H54 (cell line): ENCODE results near the gene GABBR1.
A peak's percentile ranks its signal among the peaks of the same experiment; 100 is the strongest.

ENCODE experiments used
- DNase-seq: peaks from one replicate; pipeline ENCODE4 v3.0.0; 2011; ENCODE audit warnings: low spot score, mixed read lengths; ENCODE audit not compliant: insufficient read length
- FAIRE-seq: peaks from 3 replicates; lab custom pipeline; 2011; peaks lifted over from hg19 to GRCh38; lab: Jason Lieb, UNC
- POLR2A ChIP-seq: IDR thresholded peaks from 2 replicates; pipeline ENCODE4 v1.6.1; 2011; ENCODE audit warnings: low read depth, mild to moderate bottlenecking, low read length

The GABBR1 gene

GRCh38 chr6:29559524-29560287 lies 73.3 kb downstream of the GABBR1 start, which contains the start of gene UBD:
Gene UBD (minus strand): TSS chr6:29559732. CDS start chr6:29559701, 31 bp downstream.
- no peak for TF ChIP-seq POLR2A
- FAIRE-seq = no peak
- no peak for DNase-seq

DNA sequence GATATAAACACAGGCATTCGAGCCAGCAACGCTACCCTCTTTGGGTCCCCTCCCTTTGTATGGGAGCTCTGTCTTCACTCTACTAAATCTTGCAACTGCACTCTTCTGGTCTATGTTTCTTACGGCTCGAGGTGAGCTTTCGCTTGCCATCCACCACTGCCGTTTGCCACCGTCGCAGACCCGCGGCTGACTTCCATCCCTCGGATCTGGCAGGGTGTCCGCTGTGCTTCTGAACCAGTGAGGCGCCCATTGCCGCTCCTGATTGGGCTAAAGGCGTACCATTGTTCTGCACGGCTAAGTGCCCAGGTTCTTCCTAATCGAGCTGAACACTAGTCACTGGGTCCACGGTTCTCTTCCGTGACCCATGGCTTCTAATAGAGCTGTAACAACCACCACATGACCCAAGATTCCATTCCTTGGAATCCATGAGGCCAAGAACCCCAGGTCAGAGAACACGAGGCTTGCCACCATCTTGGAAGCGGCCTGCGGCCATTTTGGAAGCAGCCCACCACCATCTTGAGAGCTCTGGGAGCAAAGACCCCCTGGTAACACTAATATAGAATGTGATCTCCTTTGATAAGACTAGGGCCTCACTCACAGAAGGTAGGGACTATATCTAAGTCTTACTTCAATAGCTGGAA lies 74.4 kb downstream of the GABBR1 start:
- DNase-seq (no peak), FAIRE-seq (no peak)
- TF ChIP-seq POLR2A = no peak

- DNase-seq (no peak), FAIRE-seq (no peak)
- no peak for TF ChIP-seq POLR2A
These were observed 75.7 kb downstream of the GABBR1 start for GRCh38 chr6:29557320-29557719.

DNA sequence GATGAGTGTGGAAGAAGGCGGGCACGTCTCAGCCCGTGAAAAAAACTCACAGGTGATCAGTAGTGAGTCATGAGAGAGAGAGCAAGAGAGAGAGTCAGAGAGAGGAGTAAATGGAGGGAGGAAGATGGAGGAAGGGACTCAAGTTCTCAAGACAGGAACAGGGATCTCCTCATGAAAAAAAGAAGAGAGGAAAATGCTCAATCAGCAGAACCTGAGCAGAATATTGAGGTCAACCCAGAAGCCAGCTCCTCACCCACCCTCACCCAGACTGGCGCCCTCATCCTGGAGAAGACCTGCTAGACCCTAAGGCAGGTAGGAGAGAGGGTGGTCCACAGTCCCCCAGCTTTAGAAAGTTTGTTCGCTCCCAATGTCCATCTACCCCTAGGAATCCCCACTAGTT lies 78.2 kb downstream of the GABBR1 start:
- FAIRE-seq (no peak), DNase-seq (no peak)
- no peak for TF ChIP-seq POLR2A

DNA sequence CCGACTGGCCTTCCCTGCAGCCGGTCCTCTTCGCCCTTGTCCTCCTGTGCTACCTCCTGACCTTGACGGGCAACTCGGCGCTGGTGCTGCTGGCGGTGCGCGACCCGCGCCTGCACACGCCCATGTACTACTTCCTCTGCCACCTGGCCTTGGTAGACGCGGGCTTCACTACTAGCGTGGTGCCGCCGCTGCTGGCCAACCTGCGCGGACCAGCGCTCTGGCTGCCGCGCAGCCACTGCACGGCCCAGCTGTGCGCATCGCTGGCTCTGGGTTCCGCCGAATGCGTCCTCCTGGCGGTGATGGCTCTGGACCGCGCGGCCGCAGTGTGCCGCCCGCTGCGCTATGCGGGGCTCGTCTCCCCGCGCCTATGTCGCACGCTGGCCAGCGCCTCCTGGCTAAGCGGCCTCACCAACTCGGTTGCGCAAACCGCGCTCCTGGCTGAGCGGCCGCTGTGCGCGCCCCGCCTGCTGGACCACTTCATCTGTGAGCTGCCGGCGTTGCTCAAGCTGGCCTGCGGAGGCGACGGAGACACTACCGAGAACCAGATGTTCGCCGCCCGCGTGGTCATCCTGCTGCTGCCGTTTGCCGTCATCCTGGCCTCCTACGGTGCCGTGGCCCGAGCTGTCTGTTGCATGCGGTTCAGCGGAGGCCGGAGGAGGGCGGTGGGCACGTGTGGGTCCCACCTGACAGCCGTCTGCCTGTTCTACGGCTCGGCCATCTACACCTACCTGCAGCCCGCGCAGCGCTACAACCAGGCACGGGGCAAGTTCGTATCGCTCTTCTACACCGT lies 79.5 kb downstream of the GABBR1 start:
- no peak for FAIRE-seq
- TF ChIP-seq POLR2A = no peak
- no peak for DNase-seq

GRCh38 chr6:29552512-29553051 lies 80.4 kb downstream of the GABBR1 start:
- TF ChIP-seq POLR2A = no peak
- DNase-seq (peak; percentile 27), FAIRE-seq (peak; percentile 55)

DNA sequence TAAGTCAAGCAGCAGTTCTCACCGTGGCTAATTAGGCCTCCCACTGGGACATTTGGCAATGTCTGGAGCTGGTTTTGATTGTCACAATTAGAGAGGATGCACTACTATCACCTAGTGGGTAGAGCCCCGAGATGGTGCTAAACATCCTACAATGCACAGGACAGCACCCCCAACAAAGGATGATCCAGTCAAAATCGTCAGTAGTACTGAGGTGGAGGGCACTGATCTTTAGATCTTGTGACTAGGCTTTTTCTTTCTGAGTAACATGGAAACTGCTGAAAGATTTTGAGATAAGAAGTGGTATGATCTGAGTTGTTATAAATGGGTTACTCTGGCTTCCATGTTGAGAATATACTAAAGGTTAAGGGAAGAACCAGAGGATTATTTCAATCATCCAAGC lies 85.4 kb downstream of the GABBR1 start:
- no peak for TF ChIP-seq POLR2A
- FAIRE-seq (no peak), DNase-seq (no peak)

GRCh38 chr6:29537714-29538403 lies 95.1 kb downstream of the GABBR1 start:
- no peak for TF ChIP-seq POLR2A
- FAIRE-seq (no peak), DNase-seq (no peak)

DNA sequence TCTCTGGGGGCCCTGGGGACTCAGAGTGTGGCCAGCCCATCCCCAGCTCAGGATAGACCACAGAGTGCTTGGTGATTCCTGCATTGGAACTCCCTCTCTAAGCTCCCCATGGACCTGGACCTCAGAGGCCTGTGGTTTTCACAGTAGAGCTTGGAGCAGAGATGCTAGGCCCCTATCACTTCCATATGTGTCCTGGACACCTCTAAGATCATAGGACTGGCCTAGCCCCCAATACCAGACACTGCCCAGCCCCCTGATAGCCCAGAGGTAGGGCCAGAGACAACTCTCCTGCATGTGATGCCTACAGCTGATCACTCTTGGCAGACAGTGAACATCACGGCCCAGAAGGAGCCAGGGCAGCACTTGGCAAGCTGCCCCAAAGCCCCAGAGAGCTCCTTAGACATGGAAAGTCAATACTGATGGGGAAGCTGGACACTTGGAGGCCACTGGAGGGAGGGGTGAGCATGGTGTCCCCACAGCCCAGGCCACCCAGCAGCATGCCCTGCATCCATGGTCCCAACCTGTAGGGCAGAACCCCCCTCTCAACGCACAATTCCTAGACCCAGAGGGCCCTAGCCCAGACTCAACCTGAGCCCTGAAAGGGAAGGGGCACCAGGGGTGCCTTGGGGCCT lies 100.5 kb downstream of the GABBR1 start:
- no peak for FAIRE-seq
- no peak for TF ChIP-seq POLR2A
- no peak for DNase-seq

DNA sequence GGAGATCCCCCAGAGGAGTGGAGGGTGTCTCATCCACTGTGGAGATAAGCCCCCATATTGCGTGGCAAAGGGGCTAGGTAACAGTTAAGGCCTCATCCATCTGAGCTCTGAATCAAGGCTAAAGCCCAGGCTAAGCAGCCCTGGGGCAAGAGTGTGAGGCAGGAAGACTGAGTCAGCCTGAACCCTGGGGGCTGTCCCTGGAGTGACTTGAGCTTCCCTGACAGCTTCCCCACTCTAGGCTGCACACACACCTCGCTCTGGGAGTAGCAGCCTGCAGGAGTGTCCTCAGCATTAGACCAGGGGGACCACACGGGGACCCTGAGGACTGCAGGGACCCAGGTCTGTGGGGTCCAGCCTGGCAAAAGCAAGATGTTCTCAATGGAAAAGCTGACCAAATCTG lies 101.3 kb downstream of the GABBR1 start:
- TF ChIP-seq POLR2A = no peak

GRCh38 chr6:29530671-29531310 lies 102.2 kb downstream of the GABBR1 start:
- no peak for TF ChIP-seq POLR2A
- DNase-seq (no peak), FAIRE-seq (no peak)

More for the DNA sequence above, 101.3 kb downstream of the GABBR1 start:
- DNase-seq (no peak), FAIRE-seq (no peak)

DNA sequence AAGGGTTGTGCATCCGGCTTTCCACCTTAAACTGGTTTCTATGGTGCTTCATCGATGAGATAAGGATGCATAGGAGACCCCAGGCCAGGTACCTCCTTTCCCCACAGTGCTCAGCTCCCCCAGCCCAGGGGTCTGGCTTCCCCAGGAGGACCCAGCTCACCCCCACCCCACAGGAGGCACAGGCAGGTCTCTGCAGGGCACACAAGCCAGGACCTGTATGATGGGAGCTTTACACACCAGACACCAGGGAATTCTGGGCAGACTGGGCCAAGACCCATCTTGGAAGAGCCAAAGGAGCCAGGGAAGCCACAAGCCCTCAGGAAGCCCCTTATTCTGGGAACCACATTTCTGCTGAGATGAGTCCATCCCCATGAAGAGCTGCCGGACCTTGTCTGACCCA lies 103.0 kb downstream of the GABBR1 start:
- TF ChIP-seq POLR2A = no peak
- no peak for DNase-seq
- FAIRE-seq = no peak
